Body of pancreas (tissue), 4 donors: Measurements from ENCODE around the gene USP10. TPM values are rescaled to one million over a fixed set of nuclear protein-coding genes. Genes with fewer than 3 reads are reported as not detected.

Experiments
- ATAC-seq: fragments of 150-250 bp; one replicate; pipeline ENCODE4 v1.9.1; 2016
- DNase-seq, 4 donors: peaks; one replicate each; pipeline ENCODE4 v3.0.0-alpha.2; 2019
- H3K27ac ChIP-seq, 4 donors: fragments of 200-600 bp; sonication (generic); 1 replicate in 3 of 4; 2 replicates in 1 of 4; pipeline versions ENCODE4 v1.5.1 to v1.6.1; 2016 to 2019; ENCODE audit warnings: mild to moderate bottlenecking in 1 of 4, mixed read lengths in 1 of 4, moderate library complexity in 1 of 4
- H3K27me3 ChIP-seq, 2 donors: fragments of 200-600 bp; sonication (generic); one replicate each; pipeline ENCODE4 v1.6.0; 2016; ENCODE audit warnings: mild to moderate bottlenecking in 1 of 2
- H3K36me3 ChIP-seq, 2 donors: fragments of 200-600 bp; sonication (generic); replicated peaks in 1 of 2; 2 replicates each; pipeline ENCODE4 v1.5.1; 2016; ENCODE audit warnings: low read depth in 2 of 2; ENCODE audit not compliant: insufficient read depth in 1 of 2
- H3K4me1 ChIP-seq: fragments of 200-600 bp; sonication (generic); one replicate; pipeline ENCODE4 v1.6.0; 2016
- H3K4me3 ChIP-seq, 2 donors: fragments of 200-600 bp; sonication (generic); 1 replicate in 1 of 2; 2 replicates in 1 of 2; pipeline ENCODE4 v1.5.1; 2016 to 2019
- H3K9me3 ChIP-seq, 3 donors: fragments of 200-600 bp; sonication (generic); 1 replicate in 2 of 3; 2 replicates in 1 of 3; pipeline ENCODE4 v1.5.1; 2016
- POLR2A ChIP-seq, 3 donors: fragments of 450-650 bp; IDR thresholded peaks; one replicate each; pipeline ENCODE4 v1.6.1; 2016; ENCODE audit warnings: antibody characterized with exemption in 3 of 3, mild to moderate bottlenecking in 2 of 3
- WGBS, 2 donors: methylation state at CpG; one replicate each; pipeline ENCODE4 v1.1.5; 2017; 5-methylcytosine and 5-hydroxymethylcytosine counted together
- intact Hi-C: fragments of 100-400 bp; cut with DNase I; formaldehyde crosslinking; loops from one replicate; pipeline ENCODE4 v1.15.1; 2023
- total RNA-seq, 2 donors: library from RNA; depleted of rRNA; stranded (reverse); fragments of >200 nt; gene quantifications; one replicate each; pipeline ENCODE4 v1.1.0, GENCODE V29; 2016
- TF ChIP-seq, protein P1 (sequence below), 7 experiments: fragments of 450-650 bp in 4 of 7; fragments of 200-600 bp in 3 of 7; sonication (generic) in 3 of 7; IDR thresholded peaks; one replicate each; pipeline ENCODE4 v1.5.1; 2016 to 2019; ENCODE audit warnings: antibody characterized with exemption in 7 of 7

Gene USP10
- total RNA-seq, 2 donors from 2014 or later, result 24.6 to 32.3 TPM

GRCh38 chr16:84673203-84673535 lies 26.6 kb upstream of the USP10 start:
- TF ChIP-seq, protein P1, sequence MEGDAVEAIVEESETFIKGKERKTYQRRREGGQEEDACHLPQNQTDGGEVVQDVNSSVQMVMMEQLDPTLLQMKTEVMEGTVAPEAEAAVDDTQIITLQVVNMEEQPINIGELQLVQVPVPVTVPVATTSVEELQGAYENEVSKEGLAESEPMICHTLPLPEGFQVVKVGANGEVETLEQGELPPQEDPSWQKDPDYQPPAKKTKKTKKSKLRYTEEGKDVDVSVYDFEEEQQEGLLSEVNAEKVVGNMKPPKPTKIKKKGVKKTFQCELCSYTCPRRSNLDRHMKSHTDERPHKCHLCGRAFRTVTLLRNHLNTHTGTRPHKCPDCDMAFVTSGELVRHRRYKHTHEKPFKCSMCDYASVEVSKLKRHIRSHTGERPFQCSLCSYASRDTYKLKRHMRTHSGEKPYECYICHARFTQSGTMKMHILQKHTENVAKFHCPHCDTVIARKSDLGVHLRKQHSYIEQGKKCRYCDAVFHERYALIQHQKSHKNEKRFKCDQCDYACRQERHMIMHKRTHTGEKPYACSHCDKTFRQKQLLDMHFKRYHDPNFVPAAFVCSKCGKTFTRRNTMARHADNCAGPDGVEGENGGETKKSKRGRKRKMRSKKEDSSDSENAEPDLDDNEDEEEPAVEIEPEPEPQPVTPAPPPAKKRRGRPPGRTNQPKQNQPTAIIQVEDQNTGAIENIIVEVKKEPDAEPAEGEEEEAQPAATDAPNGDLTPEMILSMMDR (IDR thresholded peaks at IDR 0.05), result no peak
- TF ChIP-seq POLR2A (IDR thresholded peaks at IDR 0.05), result no peak
- peaks cover 5% of the 10 kb centered on the region for H3K4me1 ChIP-seq
- no peak for DNase-seq
- intact Hi-C loops, result loop anchor here (5.0 kb wide), 1 partner anchor 64 kb away; no protein-coding TSS in a partner anchor
- no peaks in the 10 kb centered on the region for H3K9me3 ChIP-seq
- WGBS, 2 donors, result 100% methylated on average over 2 to 3 of the region's 3 CpGs
- no peak overlapping the region for H3K4me3 ChIP-seq
- H3K36me3 ChIP-seq, result no peaks in the 10 kb centered on the region
- H3K27ac ChIP-seq, result no peak overlapping the region
- no peaks in the 10 kb centered on the region for H3K27me3 ChIP-seq
- no peak for ATAC-seq

DNA sequence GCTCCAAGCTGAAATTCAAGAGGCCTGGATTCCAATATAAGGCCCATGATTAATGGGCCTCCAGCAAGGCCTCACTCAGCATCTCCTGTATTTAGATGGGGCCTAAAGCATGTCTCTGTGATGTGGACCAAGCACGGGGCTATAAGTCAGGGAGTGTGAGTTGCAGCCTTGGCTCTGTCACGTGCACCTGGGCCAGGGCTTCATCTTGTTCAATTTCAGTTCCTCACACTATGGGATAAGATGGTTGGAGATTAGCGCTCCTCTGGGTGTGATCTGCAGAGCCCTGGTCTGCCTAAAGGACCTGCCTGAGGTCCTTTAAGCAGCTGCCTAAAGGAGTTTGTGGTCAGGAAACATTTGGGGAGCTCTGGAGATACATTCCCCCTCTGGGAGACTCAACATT lies 26.2 kb upstream of the USP10 start:
- ATAC-seq, result no peak
- DNase-seq, result no peak
- no peaks in the 10 kb centered on the region for H3K27me3 ChIP-seq
- TF ChIP-seq POLR2A (IDR thresholded peaks at IDR 0.05), result no peak
- H3K4me1 ChIP-seq, result peaks cover 5% of the 10 kb centered on the region
- H3K9me3 ChIP-seq, result no peaks in the 10 kb centered on the region
- no peaks in the 10 kb centered on the region for H3K36me3 ChIP-seq
- WGBS, 2 donors, result 72 to 92% methylated on average over 3 of the region's 3 CpGs
- intact Hi-C loops, result loop anchor here (5.0 kb wide), 1 partner anchor 64 kb away; no protein-coding TSS in a partner anchor
- no peak overlapping the region for H3K4me3 ChIP-seq
- no peak overlapping the region for H3K27ac ChIP-seq

DNA sequence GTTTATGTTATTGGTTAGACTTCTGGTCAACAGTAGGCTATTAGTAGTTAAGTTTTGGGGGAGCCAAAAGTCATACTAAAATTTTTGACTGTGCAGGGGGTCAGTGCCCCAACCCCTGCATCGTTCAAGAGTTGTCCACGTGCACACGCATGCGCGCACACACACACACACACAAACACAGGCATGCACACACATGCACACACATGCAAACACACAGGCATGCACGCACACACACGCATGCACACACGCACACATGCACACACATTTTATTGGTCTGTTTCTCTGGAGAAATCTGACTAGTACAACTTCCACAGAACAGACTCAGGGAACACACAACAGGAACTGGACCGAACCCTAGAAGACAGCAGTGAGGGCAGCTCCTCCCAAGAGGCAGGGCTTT lies 24.4 kb upstream of the USP10 start:
- Histone ChIP-seq H3K27me3 (no peaks in the 10 kb centered on the region), H3K27ac (no peak overlapping the region), H3K9me3 (no peaks in the 10 kb centered on the region), H3K4me1 (peaks cover 5% of the 10 kb centered on the region), H3K4me3 (no peak overlapping the region), H3K36me3 (no peaks in the 10 kb centered on the region)
- intact Hi-C loops, result no loop called here
- 85% methylated on average over 9 of the region's 9 CpGs for WGBS, 2 donors
- ATAC-seq (no peak), DNase-seq (no peak)
- no peak for TF ChIP-seq POLR2A (IDR thresholded peaks at IDR 0.05)
- TF ChIP-seq, protein P1 (IDR thresholded peaks at IDR 0.05), result no peak

DNA sequence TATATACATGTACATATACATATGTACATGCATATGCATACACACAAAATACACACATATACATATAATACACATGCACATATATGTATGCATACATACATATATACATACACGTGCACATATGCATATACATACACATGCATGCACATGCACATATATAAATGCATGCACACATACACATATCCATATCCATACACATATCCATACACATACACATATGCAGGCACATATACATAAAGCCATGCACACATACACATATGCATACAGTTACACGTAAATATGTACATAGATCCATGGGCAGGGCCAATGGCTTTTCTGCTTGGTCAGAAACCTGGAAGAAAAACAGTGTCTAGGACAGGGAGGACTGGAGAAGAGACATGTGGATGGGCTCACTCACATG lies 23.9 kb upstream of the USP10 start:
- intact Hi-C loops, result no loop called here
- Histone ChIP-seq H3K4me3 (no peak overlapping the region), H3K9me3 (no peaks in the 10 kb centered on the region), H3K4me1 (peaks cover 5% of the 10 kb centered on the region), H3K36me3 (no peaks in the 10 kb centered on the region), H3K27me3 (no peaks in the 10 kb centered on the region), H3K27ac (no peak overlapping the region)
- 73 to 86% methylated on average over 2 of the region's 2 CpGs for WGBS, 2 donors
- ATAC-seq, result no peak
- DNase-seq, result no peak
- TF ChIP-seq, protein P1 (IDR thresholded peaks at IDR 0.05), result no peak
- no peak for TF ChIP-seq POLR2A (IDR thresholded peaks at IDR 0.05)

- ATAC-seq, result no peak
- DNase-seq, result no peak
- 57 to 62% methylated on average over 12 to 14 of the region's 14 CpGs for WGBS, 2 donors
- Histone ChIP-seq H3K27ac (no peak overlapping the region), H3K9me3 (no peaks in the 10 kb centered on the region), H3K4me3 (no peak overlapping the region), H3K36me3 (no peaks in the 10 kb centered on the region), H3K27me3 (no peaks in the 10 kb centered on the region), H3K4me1 (peaks cover 5% of the 10 kb centered on the region)
- TF ChIP-seq POLR2A (IDR thresholded peaks at IDR 0.05), result no peak
- TF ChIP-seq, protein P1 (IDR thresholded peaks at IDR 0.05), result no peak
- intact Hi-C loops, result no loop called here
Measured at GRCh38 chr16:84677017-84677803, 22.6 kb upstream of the USP10 start.
